CD4-positive, alpha-beta T cell treated with Interferon gamma for 1 hour (primary cell): ENCODE measurements around the gene SYNDIG1L.
"Not testable (repeated sequence)": the region's sequence is repeated elsewhere in the genome, so short reads cannot be mapped to it uniquely, and the experiment has no call there.

Source experiments
- DNase-seq: peaks from one replicate; pipeline ENCODE4 v3.0.0-alpha.2; 2020

The SYNDIG1L gene

DNA sequence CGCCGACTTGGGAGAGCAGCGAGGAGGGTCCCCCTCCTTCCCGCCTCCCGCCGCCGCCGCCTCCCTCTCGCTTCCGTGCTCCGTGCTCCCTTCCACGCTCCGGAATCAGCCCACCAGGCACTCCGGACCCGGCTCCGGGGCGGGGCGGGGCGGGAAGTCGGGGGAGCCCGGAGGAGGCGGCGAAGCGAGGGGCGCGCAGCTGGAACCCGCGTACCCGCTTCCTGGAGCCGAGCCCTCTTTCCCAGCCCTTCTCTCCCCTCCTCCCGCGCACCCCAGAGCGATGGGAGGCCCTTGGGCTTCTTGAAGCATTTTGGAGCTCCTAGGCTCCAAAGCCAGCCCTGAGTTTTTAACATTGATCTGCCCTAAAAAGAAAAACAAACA, at the start of gene SYNDIG1L:
TSS of gene SYNDIG1L (minus strand) at position 9 of the 381 bp plus-strand sequence. CDS start 16,466 bp downstream, outside the sequence.
- no peak for DNase-seq

DNA sequence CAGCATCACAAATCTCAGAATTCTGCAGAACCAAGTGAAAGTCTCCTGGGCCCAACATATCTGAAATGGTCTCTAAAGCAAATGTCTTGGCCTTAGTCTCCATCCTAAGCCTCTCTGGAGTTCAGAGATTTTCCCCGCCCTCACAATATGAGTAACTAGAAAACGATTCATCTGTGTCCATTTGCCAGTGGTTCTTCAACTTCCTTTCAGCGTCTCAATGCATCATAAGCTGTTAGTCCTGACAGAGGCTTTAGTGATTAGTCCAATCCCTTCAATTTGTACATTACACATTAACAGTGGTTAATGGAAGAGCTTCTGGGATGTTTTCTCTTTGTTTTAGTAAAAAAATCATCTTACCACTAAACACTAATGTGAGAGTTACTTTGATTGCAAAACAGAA, 49.7 kb upstream of the SYNDIG1L start:
- no peak for DNase-seq

DNA sequence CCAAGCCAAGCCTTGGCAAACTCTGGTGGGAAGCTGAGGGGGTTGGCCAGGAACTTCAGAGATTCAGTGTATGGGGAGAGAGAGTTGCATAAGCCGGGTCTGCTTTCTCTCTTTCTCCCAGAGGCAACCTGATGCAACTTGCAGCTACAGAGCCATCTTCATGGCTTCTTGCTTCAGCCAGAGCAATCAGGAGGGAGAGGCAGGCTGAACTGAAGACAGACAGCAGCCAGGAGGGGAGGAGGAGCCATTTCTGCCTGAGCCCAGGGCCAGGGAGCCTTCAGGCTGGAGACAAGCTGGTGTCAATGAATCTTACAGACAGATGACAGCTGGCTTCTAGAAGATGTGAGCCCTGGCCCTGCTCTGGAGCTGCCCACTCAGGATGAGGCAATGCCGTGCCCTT, 48.4 kb upstream of the SYNDIG1L start:
- DNase-seq, result no peak

DNA sequence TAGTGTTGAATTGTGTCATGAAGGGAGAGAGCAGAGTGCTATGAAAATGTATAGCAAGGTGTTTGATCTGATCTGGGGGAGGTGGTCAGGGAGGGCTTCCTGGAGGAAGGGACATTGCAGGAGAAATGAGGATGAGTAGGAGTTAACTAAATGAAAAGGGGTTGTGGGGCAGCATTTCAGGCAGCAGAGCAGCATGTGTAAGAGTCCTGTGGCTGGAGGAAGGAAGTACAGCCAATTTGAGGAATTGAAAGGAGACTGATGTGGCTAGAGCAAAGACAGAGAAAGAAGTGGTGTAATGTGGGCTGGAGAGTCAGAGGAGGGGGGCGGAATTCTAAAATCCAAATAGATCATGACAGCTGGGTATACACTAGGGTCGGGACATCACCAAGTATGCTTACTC, 46.6 kb upstream of the SYNDIG1L start:
- DNase-seq, result no peak

DNA sequence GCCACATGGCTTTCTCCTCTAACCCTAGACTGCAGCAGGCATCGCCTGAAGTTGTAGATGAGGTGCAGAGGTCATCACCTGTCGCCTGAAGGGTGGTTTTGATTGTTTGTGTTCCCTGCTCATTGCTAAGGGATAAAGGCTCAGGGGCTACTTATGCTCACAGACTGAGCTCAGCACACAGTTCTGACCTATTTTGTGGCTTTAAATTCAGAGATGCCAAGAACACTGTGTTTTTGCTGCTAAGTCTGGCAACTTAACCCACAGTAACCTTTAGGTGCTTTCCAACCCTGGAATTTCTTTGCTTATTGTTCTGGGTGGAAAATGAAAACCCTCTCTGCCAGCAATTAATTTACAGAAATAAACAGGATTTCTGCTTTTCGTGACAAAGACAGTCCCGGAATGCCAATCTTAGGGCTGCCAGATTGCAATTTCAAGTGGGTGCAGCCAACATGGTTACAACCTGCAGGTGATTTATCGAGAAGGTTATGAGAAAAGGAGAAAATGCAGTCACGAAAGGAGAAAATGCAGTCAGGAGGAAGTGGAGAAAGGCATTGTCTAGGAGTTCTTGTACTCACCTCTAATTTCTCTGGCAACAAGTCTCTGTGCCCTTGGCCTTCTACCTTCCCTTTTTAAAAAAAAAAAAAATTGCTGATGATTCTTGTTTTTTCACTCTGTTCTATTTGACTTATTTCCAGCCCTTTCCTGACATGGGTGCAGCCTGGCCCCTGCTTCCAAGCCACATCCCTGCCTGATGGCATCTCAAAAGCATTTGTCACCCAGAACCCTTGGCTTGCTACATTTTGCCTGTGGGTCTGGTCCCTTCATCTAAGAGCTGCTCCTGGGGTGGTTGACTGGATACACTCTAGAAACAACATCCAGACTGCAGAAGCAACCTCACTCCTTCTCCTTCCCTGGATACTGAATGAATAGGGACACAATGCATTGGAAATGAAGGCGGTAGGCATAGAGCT, 43.8 kb upstream of the SYNDIG1L start:
- no peak for DNase-seq

DNA sequence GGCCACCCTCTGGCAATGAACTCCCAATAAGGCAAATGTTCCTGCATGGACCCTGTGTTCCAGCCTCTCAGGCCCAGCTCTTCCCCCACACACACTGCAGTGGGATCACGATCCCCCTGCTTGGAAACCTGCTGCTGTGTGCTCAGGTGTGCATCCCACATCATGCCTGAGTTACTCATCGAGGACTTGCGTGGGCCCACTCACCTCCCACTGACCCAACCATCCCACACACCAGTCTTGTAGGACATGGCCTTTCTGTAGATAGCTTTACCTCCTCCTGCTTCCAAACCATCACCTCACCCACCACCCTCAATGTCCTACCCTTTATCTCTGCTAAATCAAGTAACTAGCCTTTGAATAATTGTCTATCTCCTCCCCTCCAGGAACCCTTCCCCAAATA, 42.5 kb upstream of the SYNDIG1L start:
- no peak for DNase-seq

DNA sequence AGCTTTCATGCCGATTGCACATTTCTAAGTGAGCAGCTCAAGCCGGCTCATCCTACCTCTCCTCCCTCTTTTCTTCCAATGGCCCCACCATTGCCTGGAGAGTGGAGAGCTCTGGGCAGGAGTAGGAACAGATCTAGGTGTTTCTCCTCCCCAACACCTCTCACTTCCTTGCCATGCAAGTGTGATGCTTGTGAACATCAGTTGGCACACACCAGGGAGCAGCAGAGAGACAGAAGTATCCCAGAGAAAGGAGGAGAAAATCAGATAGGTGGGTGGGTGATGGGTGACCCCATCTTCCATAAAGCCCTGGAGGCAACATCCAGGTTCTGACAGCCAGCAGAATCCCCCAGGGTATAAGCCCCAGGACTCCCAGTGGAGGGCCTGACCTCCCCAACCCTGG, 39.3 kb upstream of the SYNDIG1L start:
- no peak for DNase-seq

DNA sequence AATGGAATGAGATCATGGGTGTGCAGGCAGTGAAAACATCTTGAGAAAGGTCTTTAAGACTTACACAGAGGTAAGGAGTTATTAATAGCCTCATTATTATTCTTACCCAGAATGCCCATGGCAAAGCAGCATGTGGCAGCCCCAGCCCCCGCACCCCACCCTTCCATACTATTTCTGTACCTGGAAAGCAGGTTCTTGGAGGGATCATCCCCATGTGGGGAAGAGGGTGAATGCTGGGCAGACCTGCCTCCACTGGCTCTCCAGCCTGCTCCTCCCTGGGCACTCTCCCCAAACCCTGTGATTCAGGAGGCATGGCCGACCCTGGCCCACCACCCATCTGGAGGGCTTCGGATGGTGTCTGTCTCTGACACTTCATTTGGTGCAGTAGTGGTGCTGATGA, 38.8 kb upstream of the SYNDIG1L start:
- DNase-seq, result no peak

DNA sequence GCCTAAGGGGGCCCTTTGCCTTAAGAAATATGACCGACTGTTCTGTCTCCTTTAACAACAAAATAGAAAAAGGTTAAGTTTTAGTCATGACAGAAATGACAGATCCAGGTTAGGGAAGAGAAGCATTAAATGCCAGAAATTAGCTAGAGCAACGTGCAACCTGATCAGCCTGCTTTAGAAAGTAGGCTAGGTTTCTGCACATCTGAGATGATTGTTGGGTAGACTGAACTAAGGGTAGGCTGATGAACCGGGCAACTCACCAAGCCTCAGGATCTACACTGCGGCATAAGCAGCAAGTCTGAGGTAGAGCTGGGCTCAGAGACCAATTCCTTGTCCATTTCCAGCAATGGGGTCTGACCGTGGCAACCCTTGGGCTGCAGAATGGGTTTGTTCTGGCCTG, 37.7 kb upstream of the SYNDIG1L start:
- no peak for DNase-seq

DNA sequence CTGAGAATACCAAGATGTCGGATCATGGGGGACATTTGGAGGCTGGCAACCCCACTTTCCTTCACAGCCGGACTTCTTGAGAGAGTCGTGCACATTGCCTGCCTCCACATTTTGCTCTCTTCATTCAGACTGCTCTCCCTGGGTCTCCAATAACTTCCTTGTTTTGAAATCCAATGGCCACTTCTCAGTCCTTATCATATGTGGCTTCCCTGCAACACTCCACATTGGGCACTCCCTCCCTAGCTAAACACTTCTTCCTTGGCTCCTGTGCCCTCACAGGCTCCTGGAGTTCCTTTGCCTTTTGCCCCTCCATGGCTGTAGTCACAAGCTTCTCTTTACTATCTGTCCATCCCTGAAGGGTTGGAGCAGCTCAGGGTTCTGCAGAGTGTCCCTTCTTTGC, 37.0 kb upstream of the SYNDIG1L start:
- DNase-seq, result no peak

DNA sequence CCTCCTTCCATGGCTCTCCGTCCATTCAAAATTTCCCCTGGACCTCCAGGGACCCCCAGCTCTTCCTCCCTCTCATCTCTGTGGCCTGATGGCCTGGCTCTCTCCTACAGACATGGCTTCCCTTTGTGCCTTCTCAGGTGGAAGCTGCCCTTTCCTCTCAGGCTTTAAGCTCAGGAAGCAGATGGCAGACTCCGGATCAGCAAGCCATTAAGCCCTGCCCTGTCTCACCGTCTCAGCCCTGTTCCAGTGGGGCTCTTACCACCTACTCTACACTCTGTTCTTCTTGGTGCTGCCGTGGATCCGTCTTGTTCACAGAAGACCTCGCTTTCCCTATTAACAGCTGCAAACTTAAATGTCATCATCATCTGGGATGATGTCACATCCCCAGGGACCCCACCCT, 34.0 kb upstream of the SYNDIG1L start:
- no peak for DNase-seq

DNA sequence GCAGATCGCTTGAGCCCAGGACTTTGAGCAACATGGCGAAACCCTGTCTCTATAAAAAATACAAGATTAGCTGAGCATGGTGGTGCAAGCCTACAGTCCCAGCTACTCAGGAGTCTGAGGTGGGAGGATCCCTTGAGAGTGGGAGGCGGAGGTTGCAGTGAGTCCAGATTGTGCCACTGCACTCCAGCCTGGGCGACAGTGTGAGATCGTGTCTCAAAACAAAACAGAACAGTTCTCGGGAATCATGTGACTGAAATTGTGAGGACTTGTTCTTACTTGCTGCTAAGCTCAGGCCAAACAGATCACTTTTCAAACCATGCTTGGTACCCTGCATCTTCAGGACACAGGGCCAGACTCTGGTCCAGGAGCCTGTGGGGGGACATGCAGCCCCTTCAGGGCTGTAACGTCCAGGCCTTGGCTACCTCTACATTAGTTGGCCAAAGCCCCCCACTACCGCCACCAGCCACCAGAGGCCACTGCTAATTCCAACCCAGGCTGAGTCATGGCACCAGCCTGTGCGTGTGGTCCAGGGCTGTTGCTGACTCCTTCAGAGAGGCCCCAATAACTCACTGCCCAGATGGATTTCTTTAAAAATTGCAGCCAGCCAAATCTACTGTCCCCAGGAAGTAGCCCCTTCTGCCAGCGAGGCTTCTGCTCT, 33.4 kb upstream of the SYNDIG1L start:
- no peak for DNase-seq

DNA sequence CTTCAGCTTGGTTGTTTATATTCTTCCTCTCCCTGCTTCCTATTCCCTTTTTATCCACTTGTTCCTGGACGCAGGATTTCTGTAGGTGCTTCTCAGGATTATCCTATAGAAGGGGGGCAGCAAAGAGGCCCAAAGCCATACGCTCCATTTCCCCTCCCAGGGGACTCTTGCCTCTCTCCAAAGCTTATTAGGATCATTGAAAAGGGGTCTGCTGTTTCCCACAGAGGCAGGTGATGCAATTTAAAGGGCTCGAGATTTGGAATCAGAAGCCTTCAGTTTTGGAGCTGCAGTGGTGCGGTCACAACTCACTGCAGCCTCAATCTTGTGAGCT, 31.5 kb upstream of the SYNDIG1L start:
- no peak for DNase-seq

DNA sequence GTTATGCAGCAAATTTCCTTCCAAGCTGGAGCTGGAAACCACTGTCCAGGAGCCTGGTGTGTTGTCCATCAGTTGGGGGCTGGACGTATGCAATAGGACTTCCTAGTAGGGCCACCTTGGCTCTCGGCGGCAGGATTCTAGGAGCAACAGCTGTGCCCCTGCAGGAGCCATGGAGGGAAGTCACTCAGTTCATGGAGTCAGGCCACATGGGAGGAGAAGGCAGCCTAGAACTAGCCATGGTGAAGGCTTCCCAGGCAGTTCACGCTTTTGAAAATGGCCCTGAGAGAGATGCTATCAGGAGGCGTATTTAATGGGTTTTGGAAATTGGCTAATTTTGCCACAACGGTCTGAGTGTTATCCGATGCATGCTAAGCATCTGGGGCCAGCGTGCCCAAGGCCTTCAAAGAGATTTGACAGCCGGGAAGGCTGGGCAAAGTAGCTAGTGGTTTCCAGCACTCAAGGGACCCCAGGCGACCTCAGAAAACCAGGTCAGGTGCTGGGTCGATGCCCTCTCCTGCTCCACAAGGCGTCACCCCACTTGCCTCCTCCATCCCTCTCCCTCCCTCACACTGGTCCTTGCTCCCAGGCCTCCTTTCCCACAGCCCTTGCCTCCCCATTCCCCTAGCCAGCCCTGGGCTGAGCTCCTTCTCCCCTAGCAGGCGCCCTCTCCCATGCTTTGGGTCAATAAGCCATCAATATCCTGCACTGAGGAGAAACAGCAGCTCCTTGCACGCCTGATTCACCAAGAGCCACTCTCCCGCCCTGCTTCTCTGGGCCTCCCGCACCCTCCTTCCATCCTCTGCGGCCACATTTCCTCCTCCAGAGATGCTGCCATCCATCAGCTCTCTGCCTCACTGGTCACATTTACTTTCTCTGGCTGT, 30.9 kb upstream of the SYNDIG1L start:
- DNase-seq, result no peak

DNA sequence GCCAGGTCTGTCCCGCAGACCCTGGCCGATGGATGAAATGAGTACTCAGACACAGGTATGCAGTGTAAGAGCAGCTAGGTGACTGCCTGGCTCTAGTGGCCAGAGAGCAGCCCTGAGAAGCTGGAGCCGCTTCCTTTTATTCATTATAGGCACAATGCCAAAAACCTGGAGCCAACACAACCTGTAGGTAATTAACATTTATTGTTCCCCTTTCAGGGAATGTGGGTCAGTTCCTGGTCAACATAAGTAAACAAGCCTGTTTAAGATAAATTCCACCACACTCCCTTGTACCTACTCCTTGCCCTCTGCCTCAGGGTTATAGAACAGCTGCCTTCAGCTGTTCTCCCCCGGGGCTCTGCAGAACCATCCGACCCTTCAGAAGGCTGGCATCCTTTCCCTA, 28.4 kb upstream of the SYNDIG1L start:
- not testable (repeated sequence) for DNase-seq

DNA sequence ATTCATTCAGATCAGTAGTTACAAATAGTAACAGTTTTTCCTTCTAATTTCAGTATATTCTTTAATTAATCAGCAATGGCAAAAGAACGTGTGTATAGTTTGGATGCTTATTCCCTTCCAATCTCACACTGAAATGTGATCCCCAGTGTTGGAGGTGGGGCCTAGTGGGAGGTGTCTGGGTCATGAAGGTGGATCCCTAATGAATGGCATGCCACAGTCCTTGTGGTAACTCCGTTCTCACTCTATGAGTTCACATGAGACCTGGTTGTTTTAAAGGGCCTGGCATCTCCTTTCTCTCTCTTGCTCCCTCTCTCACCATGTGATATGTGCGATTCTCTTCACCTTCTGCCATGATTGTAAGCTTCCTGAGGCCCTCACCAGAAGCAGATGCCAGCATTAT, 18.9 kb upstream of the SYNDIG1L start:
- DNase-seq, result no peak

DNA sequence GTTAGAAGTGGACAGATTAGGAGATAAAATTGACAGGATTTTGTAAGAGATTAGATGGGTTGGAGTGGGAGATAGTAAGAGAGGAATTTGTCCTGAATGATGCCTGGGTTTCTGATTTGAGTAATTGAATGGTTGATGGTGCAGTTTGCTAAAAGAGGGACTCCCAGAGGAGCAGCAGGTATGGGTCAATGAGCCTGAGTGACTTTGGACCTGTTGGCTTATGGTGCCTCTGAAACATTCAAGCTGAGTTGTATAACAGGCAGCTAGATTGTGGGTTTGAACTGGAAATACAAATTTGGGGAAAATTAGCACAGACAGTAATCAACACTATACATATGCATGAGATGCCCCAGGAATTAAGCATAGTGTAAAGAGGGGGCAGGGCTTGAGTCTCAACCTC, 16.7 kb upstream of the SYNDIG1L start:
- no peak for DNase-seq

DNA sequence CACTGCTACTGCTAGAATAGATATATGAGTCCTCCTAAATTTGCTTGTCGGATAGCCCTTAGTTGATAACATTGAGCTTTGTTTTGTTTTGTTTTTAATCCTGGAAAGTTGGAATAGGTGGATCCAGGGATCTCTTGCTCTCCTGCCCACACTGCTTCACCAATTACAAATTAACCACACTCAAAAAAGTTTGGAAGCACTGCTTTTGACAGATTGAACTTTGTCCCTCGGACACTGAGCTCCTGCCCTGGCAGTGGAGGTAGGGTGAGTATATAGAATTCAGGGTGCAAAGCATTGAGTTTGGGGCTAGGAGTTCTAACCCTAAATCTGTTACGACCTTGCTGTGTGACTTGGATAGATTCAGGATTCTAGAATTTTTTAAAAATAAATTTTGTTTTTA, 15.1 kb upstream of the SYNDIG1L start:
- no peak for DNase-seq

DNA sequence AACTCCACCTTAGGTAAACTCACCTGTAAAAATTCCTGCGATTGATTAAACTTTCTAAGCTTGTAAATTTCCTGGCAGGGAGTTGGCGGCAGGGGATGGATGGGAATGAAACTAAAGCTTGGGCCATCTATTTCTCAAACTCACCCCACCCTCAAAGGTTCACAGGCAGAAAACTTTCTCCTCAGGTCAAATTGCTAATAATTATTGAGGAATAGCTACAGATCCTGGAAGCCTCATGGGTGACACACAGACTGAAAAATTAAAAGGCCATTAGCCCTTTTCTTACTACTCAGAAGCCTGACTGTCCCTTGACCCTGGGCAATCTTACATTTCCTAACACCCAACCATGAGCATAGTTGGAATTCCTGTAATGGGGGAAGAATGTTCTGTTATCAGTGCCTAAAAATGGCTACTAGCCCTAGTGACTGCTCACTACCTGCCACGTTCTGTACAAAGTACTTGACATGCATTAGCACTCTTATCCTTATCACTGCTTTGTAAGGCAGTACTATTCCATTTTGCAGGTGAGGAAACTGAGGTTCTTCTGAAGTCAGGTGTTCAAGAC, 12.4 kb upstream of the SYNDIG1L start:
- DNase-seq, result no peak

DNA sequence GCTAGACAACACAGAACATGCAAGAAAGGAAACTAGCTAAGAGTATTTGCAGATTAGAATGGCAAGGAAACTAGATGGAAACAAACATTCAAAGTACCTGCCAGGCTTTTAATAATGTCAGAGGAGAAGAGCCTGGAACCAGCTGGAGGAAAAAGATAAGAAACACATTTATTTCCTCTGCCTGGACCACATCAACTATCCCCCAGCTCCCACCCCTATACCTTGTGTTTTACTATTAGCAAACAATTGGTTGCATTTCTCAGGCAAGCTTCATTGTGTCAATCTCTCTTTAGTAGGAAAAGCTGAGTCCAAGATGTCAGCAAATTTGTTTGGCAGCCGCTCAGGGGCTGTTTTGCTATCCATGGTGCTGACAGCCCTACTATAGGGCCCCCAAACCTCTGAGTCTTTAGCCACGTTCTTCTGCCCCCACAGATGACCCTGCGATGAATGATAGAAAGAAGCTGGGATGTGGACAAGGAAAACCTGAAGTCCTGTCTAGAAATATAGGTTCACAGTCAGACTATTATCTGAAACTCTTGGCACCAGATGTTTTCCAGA, 11.6 kb upstream of the SYNDIG1L start:
- no peak for DNase-seq

DNA sequence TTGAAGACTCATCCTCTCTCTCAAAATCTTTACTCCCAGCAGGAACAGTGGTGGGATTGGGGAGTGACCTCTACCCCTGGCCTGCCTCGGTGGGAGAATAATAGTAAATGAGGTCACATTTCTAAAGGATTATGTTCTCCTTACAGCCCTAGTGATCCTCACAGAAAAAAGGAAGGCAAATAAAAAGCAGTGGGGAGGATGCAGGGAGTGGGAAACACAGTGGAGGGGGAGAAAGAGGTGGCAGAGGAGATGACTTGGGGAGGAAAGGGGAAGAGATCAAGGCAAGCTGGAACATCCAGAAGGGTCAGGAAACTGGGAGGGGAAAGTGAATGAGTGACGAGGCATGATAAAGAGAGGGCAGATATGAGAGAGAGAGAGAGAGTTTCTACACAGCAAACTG, 8.3 kb upstream of the SYNDIG1L start:
- DNase-seq, result no peak

DNA sequence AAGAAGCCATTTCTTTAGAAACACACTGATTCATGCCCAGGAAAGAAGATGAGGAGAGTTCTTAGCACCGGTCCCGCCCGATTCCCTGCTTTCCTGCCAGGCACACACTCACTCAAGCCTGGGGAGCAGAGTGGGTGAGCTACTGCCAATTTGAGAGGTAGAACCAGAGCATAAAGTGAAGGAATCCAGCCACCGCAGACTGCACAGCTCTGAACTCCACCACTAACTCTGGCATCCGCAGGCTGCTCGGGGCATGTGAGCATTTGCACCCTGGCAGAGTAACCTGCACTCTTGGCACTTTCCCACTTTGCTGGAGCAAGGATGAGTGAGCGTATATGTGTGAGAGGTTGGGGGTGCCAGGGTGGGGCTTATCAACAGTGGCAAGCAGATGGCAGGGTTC, 4.0 kb upstream of the SYNDIG1L start:
- no peak for DNase-seq

DNA sequence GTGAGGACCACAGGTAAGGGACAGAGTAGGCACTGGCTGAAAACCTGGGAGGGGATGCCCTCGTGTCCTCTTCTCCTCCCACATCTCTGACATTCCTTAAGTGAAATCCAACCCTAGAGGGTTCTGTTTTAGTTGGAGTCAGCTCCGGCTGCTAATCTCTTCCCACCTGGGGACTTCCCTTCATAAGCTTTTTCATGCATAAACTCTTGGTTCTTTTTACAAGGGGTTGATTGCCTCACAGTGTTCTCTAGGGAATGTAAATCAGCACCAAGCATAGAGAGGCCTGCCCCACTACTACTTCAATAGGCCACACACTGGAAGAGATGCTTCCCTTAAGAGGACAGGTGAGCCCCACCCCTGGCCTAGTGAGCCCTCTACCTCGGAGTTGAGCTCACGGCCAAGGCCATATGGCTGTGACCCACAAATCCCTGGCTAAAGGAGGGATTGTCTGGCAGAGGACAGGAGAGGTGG, 3.2 kb upstream of the SYNDIG1L start:
- no peak for DNase-seq
